A673 (cell line): ENCODE data around the gene REV3L.

ENCODE experiments used
- CTCF ChIP-seq: fragments of 300-800, 200-600 bp; sonication (generic); conservative IDR thresholded peaks from 2 replicates; pipeline ENCODE4 v1.5.1; 2017; ENCODE audit warnings: low read depth, mild to moderate bottlenecking, antibody characterized with exemption, low read length, moderate library complexity, mixed read lengths
- EZH2 ChIP-seq: fragments of 200-600 bp; sonication (generic); IDR thresholded peaks from 2 replicates; pipeline ENCODE4 v1.6.1; 2017; ENCODE audit warnings: borderline replicate concordance, low read depth, mild to moderate bottlenecking, mixed read lengths, antibody characterized with exemption, low read length; ENCODE audit not compliant: poor library complexity, severe bottlenecking

- peak; percentile 38; the same call in 1 of the 2 replicates for TF ChIP-seq CTCF
- no peak for TF ChIP-seq EZH2
Observed at GRCh38 chr6:111256646-111257045, 226.4 kb downstream of the REV3L start.
